ENCODE measurements around the gene ANGPTL2. TPM values are rescaled to one million over a fixed set of nuclear protein-coding genes. Genes with fewer than 3 reads are reported as not detected.

The ANGPTL2 gene
- total RNA-seq, 1 donor from 2014 or later, result 34.8 TPM

- TF ChIP-seq CTCF (IDR thresholded peaks at IDR 0.05), result no peak
- peaks cover 18% of the 10 kb centered on the region for H3K36me3 Mint-ChIP-seq (ENCODE audit: unreplicated experiment)
- no peaks in the 10 kb centered on the region for H3K4me1 Mint-ChIP-seq (ENCODE audit: unreplicated experiment)
- no peak overlapping the region for H3K4me3 Mint-ChIP-seq (ENCODE audit: unreplicated experiment)
- no peak overlapping the region for H3K27ac Mint-ChIP-seq (ENCODE audit: unreplicated experiment)
- H3K9me3 Mint-ChIP-seq (ENCODE audit: unreplicated experiment), result peaks cover 3% of the 10 kb centered on the region
- DNase-seq (ENCODE audit: extremely low spot score, unreplicated experiment), result peak; percentile 64
- no peaks in the 10 kb centered on the region for H3K27me3 Mint-ChIP-seq (ENCODE audit: unreplicated experiment)
Observed at GRCh38 chr9:127084076-127085039, 38.1 kb downstream of the ANGPTL2 start.

GRCh38 chr9:127083138-127083980, 39.1 kb downstream of the ANGPTL2 start:
- Mint-ChIP-seq H3K9me3 (ENCODE audit: unreplicated experiment) (peaks cover 5% of the 10 kb centered on the region), H3K27me3 (ENCODE audit: unreplicated experiment) (no peaks in the 10 kb centered on the region), H3K4me3 (ENCODE audit: unreplicated experiment) (no peak overlapping the region), H3K27ac (ENCODE audit: unreplicated experiment) (no peak overlapping the region), H3K4me1 (ENCODE audit: unreplicated experiment) (no peaks in the 10 kb centered on the region), H3K36me3 (ENCODE audit: unreplicated experiment) (peaks cover 12% of the 10 kb centered on the region)
- TF ChIP-seq CTCF (IDR thresholded peaks at IDR 0.05), result no peak
- peak; percentile 42 for DNase-seq (ENCODE audit: extremely low spot score, unreplicated experiment)

- DNase-seq (ENCODE audit: extremely low spot score, unreplicated experiment), result peak; percentile 73
- peaks cover 5% of the 10 kb centered on the region for H3K9me3 Mint-ChIP-seq (ENCODE audit: unreplicated experiment)
- H3K36me3 Mint-ChIP-seq (ENCODE audit: unreplicated experiment), result no peaks in the 10 kb centered on the region
- H3K4me3 Mint-ChIP-seq (ENCODE audit: unreplicated experiment), result no peak overlapping the region
- no peak for TF ChIP-seq CTCF (IDR thresholded peaks at IDR 0.05)
- H3K4me1 Mint-ChIP-seq (ENCODE audit: unreplicated experiment), result no peaks in the 10 kb centered on the region
- no peaks in the 10 kb centered on the region for H3K27me3 Mint-ChIP-seq (ENCODE audit: unreplicated experiment)
- H3K27ac Mint-ChIP-seq (ENCODE audit: unreplicated experiment), result no peak overlapping the region
Observed at GRCh38 chr9:127081250-127082185, 40.9 kb downstream of the ANGPTL2 start.

- H3K27me3 Mint-ChIP-seq (ENCODE audit: unreplicated experiment), result no peaks in the 10 kb centered on the region
- peaks cover 5% of the 10 kb centered on the region for H3K9me3 Mint-ChIP-seq (ENCODE audit: unreplicated experiment)
- H3K4me1 Mint-ChIP-seq (ENCODE audit: unreplicated experiment), result no peaks in the 10 kb centered on the region
- no peak overlapping the region for H3K27ac Mint-ChIP-seq (ENCODE audit: unreplicated experiment)
- DNase-seq (ENCODE audit: extremely low spot score, unreplicated experiment), result peak; percentile 36
- no peak for TF ChIP-seq CTCF (IDR thresholded peaks at IDR 0.05)
- no peak overlapping the region for H3K4me3 Mint-ChIP-seq (ENCODE audit: unreplicated experiment)
- H3K36me3 Mint-ChIP-seq (ENCODE audit: unreplicated experiment), result no peaks in the 10 kb centered on the region
Observed at GRCh38 chr9:127079446-127080140, 42.8 kb downstream of the ANGPTL2 start.
